ENCODE results near the gene CNN2.

Gene CNN2

GRCh38 chr19:1025960-1026782 lies at the start of gene CNN2:
TSS of gene CNN2 (plus strand) at chr19:1026608. CDS start at chr19:1026662, 54 bp downstream.
- no peak for TF ChIP-seq CTCF (IDR thresholded peaks at IDR 0.05; ENCODE audit: low read depth, low read length, missing control alignments)
- H3K4me3 ChIP-seq (replicated peaks; ENCODE audit: low read depth, low read length) = peak within 1 kb of the TSS; percentile 99
- DNase-seq (ENCODE audit: extremely low read depth, low read depth) = no peak

- H3K4me3 ChIP-seq (replicated peaks; ENCODE audit: low read depth, low read length) = no peak overlapping the region
- DNase-seq (ENCODE audit: extremely low read depth, low read depth) = no peak
- TF ChIP-seq CTCF (IDR thresholded peaks at IDR 0.05; ENCODE audit: low read depth, low read length, missing control alignments) = no peak
Measured at GRCh38 chr19:977058-977464, 49.3 kb upstream of the CNN2 start.

GRCh38 chr19:979318-979741 lies 47.1 kb upstream of the CNN2 start:
- DNase-seq (ENCODE audit: extremely low read depth, low read depth) = no peak
- no peak for TF ChIP-seq CTCF (IDR thresholded peaks at IDR 0.05; ENCODE audit: low read depth, low read length, missing control alignments)
- H3K4me3 ChIP-seq (replicated peaks; ENCODE audit: low read depth, low read length) = no peak overlapping the region

GRCh38 chr19:980133-980998 lies 46.0 kb upstream of the CNN2 start:
- H3K4me3 ChIP-seq (replicated peaks; ENCODE audit: low read depth, low read length) = no peak overlapping the region
- TF ChIP-seq CTCF (IDR thresholded peaks at IDR 0.05; ENCODE audit: low read depth, low read length, missing control alignments) = no peak
- no peak for DNase-seq (ENCODE audit: extremely low read depth, low read depth)

GRCh38 chr19:982567-983170 lies 43.7 kb upstream of the CNN2 start:
- peak; percentile 59 for TF ChIP-seq CTCF (IDR thresholded peaks at IDR 0.05; ENCODE audit: low read depth, low read length, missing control alignments)
- no peak overlapping the region for H3K4me3 ChIP-seq (replicated peaks; ENCODE audit: low read depth, low read length)
- DNase-seq (ENCODE audit: extremely low read depth, low read depth) = no peak

GRCh38 chr19:984165-984967 lies 42.0 kb upstream of the CNN2 start, which contains the start of gene WDR18:
TSS of gene WDR18 (plus strand) at chr19:984345. CDS start at chr19:984354, 9 bp downstream.
- TF ChIP-seq CTCF (IDR thresholded peaks at IDR 0.05; ENCODE audit: low read depth, low read length, missing control alignments) = no peak
- peak within 1 kb of the TSS; percentile 98 for H3K4me3 ChIP-seq (replicated peaks; ENCODE audit: low read depth, low read length)
- no peak for DNase-seq (ENCODE audit: extremely low read depth, low read depth)
